Right renal cortex interstitium (tissue), 3 donors: ENCODE results near the gene ZNF513. TPM values are rescaled to one million over a fixed set of nuclear protein-coding genes. Genes with fewer than 3 reads are reported as not detected.
"Not testable (repeated sequence)": the region's sequence is repeated elsewhere in the genome, so short reads cannot be mapped to it uniquely, and the experiment has no call there.

Experiments used
- DNase-seq, 3 donors: peaks; one replicate each; pipeline ENCODE4 v3.0.0-alpha.2; 2013; ENCODE audit warnings: low read depth in 3 of 3, low spot score in 2 of 3
- polyA plus RNA-seq, 3 donors: library from polyadenylated mRNA; unstranded; fragments of 120-200 nt; gene quantifications; one replicate each; pipeline ENCODE4 v1.2.1, GENCODE V29; 2013; ENCODE audit not compliant: insufficient read length in 3 of 3

The ZNF513 gene, protein sequence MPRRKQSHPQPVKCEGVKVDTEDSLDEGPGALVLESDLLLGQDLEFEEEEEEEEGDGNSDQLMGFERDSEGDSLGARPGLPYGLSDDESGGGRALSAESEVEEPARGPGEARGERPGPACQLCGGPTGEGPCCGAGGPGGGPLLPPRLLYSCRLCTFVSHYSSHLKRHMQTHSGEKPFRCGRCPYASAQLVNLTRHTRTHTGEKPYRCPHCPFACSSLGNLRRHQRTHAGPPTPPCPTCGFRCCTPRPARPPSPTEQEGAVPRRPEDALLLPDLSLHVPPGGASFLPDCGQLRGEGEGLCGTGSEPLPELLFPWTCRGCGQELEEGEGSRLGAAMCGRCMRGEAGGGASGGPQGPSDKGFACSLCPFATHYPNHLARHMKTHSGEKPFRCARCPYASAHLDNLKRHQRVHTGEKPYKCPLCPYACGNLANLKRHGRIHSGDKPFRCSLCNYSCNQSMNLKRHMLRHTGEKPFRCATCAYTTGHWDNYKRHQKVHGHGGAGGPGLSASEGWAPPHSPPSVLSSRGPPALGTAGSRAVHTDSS
- polyA plus RNA-seq, result 10 to 100 TPM; 16.9 to 19.1 (median 16.9) TPM

DNA sequence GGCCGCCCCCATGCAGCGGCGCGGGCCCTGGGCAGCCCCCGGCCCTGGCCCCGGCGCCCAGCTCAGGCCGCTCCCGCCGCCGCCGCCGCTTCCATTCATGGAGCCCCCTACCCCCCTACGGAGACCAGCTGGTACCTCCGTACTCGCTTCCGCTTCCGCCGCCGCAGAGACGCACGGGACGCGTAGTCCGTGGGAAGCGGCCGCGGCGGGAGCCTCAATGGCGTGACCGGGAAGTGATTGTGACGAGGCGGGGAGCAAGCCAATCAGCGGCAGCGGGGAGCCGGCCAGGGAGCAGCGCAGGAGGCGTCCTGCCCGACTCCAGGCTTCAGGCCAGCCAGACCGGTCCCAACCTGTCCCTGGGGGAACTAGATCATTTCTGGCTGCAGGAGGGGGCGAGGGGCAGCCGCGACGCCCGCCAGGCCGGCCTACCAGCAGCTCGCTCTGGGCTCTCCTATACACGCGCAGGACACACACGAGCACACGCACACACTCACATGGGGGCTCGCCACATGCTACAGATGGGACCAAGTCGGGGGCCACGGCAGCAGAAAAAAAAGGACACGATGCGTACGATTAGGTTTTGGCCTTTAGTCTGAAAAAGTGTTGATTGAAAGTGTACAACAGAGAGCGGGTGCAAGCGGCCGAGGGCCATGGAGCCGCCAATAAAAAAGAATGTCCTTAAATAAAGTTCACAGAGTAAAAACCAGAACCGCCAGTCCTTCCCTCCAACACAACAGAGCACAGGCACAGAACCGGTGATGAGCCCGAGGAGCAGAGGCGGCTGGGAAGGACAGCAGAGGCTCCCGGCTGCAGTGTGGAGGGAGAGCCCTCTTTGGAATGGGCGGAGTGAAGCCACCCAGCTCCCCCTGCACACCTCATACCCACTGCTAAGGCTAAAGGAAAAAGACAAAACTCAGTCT lies at the start of gene ZNF513:
Gene ZNF513, minus strand, starts transcription at position 109 of the 920 bp plus-strand sequence. CDS start 208 bp downstream, outside the sequence.
- DNase-seq, result peak; percentile 75 to 91 (median 88)

DNA sequence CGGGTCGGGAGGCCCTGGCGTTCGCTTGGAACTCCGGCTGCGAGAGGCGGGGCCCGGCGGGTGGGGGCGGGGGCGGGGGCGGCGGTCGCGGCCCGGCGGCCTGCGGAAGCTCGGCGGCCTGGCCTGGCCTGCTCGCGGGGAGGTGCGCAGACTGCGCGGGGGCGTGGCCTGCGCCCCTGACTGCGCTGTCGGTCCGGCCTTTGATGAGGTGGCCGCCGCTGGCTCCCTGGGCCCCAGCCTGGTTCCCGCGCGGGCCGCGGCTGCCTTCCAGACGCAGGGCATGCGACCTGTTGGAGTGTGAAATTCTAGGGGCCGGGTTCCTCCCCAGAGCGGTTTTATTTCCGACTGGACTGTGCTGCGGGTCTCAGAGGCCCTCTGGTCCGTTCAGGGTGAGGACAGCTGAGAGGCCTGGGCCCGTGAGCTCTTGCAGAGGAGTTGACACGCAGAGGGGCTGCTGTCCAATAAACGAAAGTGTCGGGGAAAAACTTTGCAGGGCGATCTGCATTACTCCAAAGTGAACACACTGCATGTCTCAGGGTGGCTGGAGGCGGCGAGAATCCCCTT lies 48.5 kb upstream of the ZNF513 start:
- peak in 2 of 3 donors; percentile 67 to 71 for DNase-seq

DNA sequence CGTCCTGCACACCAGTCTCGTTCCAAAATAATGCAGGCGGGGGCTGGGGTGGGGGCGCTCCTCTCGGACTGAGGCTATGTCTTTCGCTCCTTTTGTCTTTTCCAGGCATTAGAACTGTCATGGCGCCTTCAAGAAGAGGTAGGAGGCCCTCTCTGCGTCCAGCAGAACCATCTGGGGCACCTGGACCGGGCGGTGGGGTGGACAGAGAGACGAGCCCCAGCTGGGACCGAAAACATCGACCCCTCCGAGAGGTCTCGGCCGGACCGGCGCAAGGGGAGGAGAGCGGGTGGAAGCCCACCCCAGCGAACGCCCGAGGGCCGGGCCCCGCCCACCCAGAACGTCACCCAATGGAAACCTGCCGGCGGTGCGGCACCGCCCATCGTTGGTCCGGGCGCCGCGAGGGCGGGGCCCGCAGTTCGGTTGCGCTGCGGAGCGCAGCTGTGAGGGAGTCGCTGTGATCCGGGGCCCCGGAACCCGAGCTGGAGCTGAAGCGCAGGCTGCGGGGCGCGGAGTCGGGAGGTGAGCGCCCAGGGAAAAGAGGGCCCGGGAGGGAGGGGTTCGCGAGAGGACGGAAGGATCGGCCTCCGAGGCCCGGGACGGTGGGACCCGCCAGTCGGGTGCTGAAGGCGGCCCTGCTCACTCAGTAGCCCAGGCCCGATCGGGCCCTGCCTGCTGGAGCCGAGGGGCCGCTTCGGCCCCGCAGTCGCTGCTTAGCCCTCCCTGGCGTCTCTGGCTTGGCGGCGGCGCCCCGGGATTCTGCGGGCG lies 47.9 kb upstream of the ZNF513 start, which contains the start of gene NRBP1:
Gene NRBP1, plus strand, starts transcription at position 419 of the 765 bp plus-strand sequence. CDS start 4,643 bp downstream, outside the sequence.
- peak; percentile 84 to 87 (median 85) for DNase-seq

DNA sequence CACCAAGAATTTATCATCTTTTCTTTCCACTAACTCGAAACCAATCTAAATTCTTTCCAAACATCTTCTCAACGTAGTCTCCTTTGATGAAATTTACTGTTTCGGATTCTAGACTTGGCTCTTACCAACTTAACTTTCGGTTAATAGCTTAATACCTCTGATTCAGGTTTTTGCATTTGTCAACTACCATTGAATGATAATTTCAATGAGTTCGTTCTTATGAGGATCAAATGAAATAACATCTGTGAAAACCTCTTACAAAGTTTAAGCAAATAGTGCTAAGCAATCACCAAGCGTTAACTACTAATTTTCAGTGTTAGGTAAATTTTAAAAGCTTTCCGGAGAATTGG lies 47.3 kb upstream of the ZNF513 start:
- DNase-seq, result no peak

DNA sequence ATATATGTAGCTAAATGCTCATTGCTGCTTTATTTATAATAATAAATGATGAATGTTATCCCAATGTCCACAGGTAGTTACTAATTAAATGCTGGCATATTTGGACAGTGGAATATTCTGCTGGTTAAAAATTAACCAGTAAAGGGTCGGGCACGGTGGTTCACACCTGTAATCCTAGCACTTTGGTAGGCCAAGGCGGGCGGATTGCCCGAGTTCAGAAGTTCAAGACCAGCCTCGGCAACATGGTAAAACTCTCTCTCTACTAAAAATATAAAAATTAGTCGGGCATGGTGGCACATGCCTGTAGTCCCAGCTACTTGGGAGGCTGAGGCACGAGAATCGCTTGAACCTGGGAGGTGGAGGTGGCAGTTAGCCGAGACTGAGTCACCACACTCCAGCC lies 44.5 kb upstream of the ZNF513 start:
- DNase-seq, result not testable (repeated sequence)

DNA sequence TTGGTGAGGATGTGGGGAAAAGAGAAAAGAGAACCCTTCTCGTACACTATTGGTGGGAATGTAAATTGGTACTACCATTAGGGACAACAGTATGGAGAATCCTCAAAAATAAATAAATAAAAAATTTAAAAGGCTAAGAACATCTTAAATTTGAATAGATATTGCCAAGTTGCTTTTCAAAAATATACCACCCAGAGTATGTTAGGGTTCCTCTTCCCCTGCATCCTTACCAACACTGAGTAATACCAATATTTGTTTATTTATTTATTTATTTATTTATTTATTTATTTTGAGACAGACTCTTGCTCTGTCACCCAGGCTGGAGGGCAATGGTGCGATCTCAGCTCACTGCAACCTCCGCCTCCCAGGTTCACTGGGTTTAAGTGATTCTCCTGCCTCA lies 42.4 kb upstream of the ZNF513 start:
- no peak for DNase-seq

DNA sequence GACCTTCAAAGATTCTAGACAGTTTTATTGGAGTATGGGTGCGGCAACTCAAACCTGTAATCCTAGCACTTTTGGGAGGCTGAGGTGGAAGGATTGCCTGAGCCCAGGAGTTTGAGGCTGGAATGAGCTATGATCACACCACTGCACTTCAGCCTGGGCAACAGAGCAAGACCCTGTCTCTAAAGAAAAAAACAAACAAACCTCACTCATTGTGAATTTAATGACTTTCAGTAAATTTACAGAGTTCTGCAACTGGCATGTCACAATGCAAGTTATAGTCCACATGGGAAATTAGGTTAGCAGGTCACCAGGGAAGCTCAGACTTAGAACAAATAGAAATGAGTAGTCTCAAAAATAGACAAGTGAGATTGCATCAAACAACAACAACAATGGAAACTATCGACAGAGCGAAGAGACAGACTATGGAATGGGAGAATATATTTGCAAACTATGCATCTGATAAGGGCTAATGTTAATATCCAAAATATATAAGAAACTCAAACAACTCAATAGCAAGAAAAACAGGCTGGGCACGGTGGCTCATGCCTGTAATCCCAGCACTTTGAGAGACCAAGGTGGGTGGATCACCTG lies 41.2 kb upstream of the ZNF513 start:
- no peak for DNase-seq

DNA sequence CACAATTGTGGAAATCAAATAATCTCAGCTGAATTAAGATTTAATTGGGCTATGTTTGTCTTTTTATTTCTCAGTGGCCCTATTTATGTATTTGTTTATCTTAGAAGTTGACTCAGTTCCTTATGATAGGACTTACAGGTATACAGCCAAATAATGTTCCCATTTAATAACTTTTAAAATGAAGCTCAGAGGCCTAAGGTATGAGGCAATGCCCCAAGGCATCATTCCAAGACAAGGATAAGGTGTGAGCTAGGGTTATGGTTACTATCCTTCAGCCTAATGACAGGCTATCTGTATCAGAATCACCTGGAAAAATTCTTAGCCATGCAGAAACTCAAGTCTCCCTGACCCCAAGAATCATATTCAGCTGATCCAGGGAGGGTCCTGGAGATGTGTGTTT lies 40.5 kb upstream of the ZNF513 start:
- DNase-seq, result no peak

DNA sequence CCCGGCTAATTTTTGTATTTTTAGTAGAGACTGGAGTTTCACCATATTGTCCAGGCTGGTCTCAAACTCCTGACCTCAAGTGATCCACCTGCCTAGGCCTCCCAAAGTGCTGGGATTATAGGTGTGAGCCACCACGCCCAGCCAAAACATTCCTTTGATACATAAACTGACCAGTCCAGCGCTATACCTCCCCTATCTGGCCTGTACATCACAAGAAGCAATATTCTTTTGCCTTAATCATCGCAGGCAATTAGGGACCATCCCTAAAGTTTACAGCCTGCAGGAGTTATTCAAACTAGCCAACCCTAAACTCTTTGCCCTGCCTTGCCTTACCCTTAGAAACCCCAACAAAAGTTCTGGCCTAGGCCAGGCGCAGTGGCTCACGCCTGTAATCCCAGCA lies 35.6 kb upstream of the ZNF513 start:
- DNase-seq, result no peak

DNA sequence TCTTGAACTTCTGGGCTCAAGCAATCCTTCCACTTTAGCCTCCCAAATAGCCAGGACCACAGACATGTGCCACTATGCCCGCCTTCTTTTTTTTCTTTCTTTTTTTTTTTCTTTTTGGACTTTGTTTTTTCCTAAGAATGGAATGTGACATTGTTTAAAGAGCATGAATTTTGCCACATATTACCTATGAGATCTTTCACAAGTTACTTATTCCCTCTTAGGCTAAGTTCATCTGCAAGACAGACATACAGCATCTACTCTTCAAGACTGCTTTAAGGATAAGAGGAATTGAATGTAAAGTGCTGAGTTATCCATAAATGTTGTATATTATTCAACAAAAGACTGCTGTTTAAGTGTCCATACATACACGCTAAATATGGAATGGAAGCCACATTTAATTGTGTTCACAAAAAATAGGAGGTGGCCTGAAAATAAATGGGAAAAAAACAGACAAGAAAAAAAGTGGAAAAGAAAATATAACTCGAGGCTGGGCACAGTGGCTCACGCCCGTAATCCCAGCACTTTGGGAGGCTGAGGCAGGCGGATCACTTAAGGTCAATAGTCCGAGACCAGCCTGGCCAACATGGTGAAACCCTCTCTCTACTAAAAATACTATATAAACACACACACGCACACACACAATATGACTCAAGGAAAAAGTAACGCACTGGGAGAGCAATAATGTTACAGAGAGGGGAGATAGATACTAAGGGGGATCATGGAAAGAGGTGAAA lies 32.1 kb upstream of the ZNF513 start:
- DNase-seq, result no peak

DNA sequence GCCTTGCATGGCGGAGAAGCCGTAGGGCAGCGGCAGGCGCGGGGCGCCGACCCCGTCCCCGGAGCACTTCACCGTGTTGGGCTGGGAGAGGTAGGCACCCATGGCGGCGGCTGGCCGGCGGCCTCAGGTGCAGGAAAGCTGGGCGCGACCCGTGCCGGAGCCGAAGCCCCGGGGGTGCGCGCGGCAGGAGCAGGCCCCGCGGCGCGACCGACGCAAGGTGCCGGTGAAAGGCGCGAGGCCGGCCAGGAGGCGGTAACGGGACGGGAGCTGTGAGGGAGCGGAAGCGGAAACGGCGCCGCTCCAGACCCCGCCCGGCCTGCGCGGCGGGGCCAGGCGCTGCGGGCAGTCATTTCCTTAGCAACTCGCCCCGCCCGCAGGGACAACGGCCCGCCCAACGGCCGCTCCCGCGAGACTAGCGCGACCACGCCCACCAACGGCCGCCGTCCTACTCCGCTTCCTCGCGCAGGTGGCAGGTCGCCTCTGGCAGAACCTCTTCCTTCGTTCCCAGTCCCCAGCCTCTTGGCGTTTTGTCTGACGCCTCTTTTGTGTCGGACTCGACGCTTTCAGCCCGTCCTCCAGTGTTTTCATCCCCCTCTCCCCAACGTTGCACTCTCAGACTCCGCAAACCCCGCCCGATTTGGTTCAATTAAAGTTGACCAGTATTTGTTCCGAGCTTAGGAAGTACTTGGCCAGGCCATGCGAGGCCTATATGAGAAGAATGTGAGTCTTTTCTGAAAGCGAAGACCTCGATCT lies 29.0 kb upstream of the ZNF513 start, which contains the start of gene PPM1G:
Gene PPM1G, minus strand, starts transcription at position 271 of the 753 bp plus-strand sequence. Its CDS starts 169 bp downstream, at position 102.
- peak; percentile 76 to 88 (median 85) for DNase-seq

DNA sequence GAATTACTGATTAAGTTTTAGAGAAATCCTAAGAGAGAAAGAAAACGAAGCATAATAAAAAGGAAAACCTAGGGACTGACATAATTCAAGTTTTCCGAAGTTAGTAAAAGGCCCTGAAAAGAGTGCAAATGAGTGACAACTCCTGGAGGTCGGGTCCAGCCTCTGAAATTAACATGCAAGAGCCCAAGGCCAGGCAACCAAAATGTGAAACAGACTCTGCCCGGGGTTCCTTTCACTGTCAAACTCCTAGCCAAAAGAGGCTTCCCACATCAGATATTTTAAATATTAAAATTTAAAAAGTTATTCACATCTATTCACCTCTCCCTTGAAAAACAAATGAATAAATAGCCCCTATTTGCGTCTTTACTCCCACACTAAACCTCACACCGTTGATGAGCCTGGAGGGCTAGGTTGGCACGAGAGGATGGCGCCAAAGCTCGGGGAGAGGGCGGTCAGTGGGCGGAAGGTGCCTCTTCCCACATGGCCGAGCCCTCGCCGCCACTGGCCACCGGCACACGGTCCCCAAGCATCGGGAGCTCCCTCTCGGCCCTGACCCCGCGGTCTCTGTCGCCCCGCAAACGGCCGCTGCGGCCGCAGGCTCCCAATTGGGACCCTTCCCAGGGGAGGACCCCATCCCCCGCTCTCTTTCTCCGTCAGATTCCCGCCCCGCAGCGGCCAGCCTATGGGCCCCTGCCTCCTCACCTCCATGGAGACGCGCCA lies 28.2 kb upstream of the ZNF513 start:
- DNase-seq, result no peak

DNA sequence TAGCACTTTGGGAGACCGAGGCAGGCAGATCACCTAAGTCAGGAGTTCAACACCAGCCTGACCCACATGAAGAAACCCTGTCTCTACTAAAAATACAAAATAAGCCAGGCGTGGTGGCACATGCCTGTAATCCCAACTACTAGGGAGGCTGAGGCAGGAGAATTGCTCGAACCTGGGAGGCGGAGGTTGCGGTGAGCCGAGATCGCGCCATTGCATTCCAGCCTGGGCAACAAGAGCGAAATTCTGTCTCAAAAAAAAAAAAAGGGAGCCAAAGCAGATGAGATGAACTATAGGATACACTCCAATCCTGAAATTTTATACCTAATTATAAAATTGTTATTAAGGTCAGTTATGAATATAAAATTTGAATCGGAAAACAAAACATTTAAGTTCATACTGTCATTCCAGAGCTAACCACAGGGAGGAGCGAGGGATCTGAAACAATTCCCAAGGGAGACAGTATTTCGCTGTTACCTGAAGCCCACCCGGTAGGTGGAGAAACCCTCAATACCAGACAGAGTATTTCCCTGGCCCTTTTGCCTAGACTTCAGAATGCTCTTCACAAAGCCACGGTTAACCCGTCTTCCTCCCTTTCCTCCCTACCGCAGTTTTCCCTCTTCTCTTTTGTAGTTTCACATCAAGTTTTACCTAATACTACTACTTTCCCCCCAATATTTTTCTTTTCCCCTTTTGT lies 27.4 kb upstream of the ZNF513 start:
- DNase-seq, result peak in 1 of 3 donors; percentile 18

DNA sequence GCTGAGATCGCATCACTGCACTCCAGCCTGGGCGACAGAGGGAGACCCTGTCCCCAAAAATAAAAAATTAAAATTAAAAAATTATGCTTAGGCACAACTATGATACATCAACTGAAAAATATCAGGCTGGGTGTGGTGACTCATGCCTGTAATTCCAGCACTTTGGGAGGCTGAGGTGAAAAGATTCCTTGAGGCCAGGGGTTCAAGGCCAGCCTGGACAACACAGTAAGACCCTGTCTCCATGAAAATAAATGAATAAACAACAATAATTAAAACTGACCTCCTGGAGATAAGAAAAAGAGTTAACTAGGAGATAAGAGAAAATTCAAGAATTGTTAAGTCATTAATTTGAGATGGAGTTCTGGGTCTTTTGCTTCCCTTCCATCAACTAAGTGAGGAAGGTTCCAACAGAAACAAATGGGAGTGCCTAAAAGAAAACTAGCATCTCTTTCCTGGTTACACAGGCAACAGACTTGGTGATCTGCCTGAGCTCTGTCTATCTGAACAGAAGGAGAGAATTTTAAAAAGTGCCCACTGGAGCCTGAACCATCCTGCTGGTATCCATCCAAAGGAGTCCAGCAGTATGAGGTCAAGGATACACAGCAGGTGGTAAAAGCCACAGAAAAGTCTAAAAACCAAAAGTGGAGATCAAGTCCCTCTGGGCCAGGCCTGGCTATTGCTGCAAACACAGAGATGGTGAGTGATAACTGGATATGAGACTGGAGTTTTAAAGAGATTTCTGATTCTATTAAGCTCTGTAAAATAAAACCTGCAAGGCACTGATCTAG lies 20.0 kb upstream of the ZNF513 start:
- no peak for DNase-seq

DNA sequence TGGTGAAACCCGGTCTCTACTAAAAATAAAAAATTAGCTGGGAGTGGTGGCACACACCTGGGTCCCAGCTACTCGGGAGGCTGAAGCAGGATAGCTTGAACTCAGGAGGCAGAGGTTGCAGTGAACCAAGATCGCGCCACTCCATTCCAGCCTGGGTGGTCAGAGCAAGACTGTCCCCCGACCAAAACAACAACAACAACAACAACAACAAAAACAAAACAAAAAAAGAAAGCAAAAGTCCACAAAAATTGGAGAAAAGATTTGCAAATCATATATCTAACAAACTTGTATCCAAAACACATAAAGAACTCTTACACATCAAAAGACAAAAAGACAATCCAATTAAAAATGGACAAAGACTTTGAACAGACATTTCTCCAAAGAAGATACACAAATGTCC lies 18.4 kb upstream of the ZNF513 start:
- DNase-seq, result no peak

DNA sequence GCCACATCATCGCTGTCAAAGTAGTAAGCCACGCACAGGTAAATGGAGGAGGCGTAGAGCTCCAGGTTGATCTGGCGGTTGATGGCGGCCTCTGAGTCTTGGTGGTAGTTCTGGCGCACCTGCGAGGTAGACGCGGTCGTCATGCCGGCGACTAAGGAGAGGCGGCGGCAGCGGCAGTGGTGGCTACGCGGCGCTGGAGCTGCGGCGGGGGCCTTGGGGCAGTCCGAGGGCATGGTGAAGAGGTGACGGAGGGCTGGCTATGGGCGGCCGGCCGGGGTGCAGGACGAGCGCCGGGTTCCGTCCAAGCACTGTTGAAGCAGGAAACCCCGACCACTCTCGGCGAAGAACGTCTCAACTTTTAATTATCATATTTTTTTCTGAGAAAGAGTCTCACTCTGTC lies 12.7 kb upstream of the ZNF513 start:
- no peak for DNase-seq
